Liver (tissue), 9 donors: ENCODE results near the gene DPY30. TPM values are rescaled to one million over a fixed set of nuclear protein-coding genes. Genes with fewer than 3 reads are reported as not detected.

ENCODE experiments used
- DNase-seq: peaks from one replicate; pipeline ENCODE4 v3.0.0-alpha.2; 2017; ENCODE audit warnings: low spot score
- H3K27ac ChIP-seq, 2 donors: one replicate each; pipeline ENCODE4 v1.7.0; 2013; ENCODE audit warnings: inconsistent platforms in 2 of 2, low read length in 2 of 2, control low read depth in 1 of 2, low read depth in 1 of 2, mild to moderate bottlenecking in 1 of 2
- H3K27me3 ChIP-seq, 4 donors: one replicate each; pipeline versions ENCODE4 v1.6.1 to v1.7.0; 2013; ENCODE audit warnings: low read length in 3 of 4, inconsistent platforms in 1 of 4, mild to moderate bottlenecking in 1 of 4, moderate library complexity in 1 of 4; ENCODE audit not compliant: control insufficient read depth in 4 of 4, insufficient read depth in 4 of 4
- H3K36me3 ChIP-seq, 4 donors: one replicate each; pipeline versions ENCODE4 v1.6.1 to v1.7.0; 2013; ENCODE audit warnings: low read length in 3 of 4, mild to moderate bottlenecking in 3 of 4, low read depth in 1 of 4, moderate library complexity in 1 of 4; ENCODE audit not compliant: control insufficient read depth in 4 of 4, insufficient read depth in 3 of 4
- H3K4me1 ChIP-seq, 4 donors: one replicate each; pipeline versions ENCODE4 v1.6.1 to v1.7.0; 2013; ENCODE audit warnings: low read length in 3 of 4, mild to moderate bottlenecking in 3 of 4, moderate library complexity in 1 of 4; ENCODE audit not compliant: control insufficient read depth in 4 of 4, insufficient read depth in 4 of 4
- H3K4me3 ChIP-seq, 3 donors: one replicate each; pipeline versions ENCODE4 v1.6.1 to v1.7.0; 2013; ENCODE audit warnings: low read length in 3 of 3, control low read depth in 1 of 3, low read depth in 1 of 3, mild to moderate bottlenecking in 1 of 3
- H3K9ac ChIP-seq, 2 donors: one replicate each; pipeline ENCODE4 v1.7.0; 2013; ENCODE audit warnings: low read length in 2 of 2, mild to moderate bottlenecking in 2 of 2, moderate library complexity in 2 of 2, control low read depth in 1 of 2, low read depth in 1 of 2
- H3K9me3 ChIP-seq, 4 donors: one replicate each; pipeline versions ENCODE4 v1.6.1 to v1.7.0; 2013; ENCODE audit warnings: low read length in 3 of 4; ENCODE audit not compliant: control insufficient read depth in 4 of 4
- ATF3 ChIP-seq: IDR thresholded peaks from 2 replicates; pipeline ENCODE4 v1.6.1; 2016; ENCODE audit warnings: antibody characterized with exemption
- CTCF ChIP-seq: fragments of 150-350 bp; IDR thresholded peaks from 2 replicates; pipeline ENCODE4 v1.5.1; 2017; ENCODE audit warnings: improper control_type of control experiment, low read depth, low read length; ENCODE audit not compliant: missing input control
- EGR1 ChIP-seq, 2 donors: IDR thresholded peaks; 2 replicates each; pipeline ENCODE4 v1.6.1; 2016 to 2018; ENCODE audit warnings: antibody characterized with exemption in 2 of 2, low read depth in 2 of 2
- FOXA2 ChIP-seq: IDR thresholded peaks from 2 replicates; pipeline ENCODE4 v1.6.1; 2016; ENCODE audit warnings: antibody characterized with exemption
- GABPA ChIP-seq, 2 donors: IDR thresholded peaks in 1 of 2; conservative IDR thresholded peaks in 1 of 2; 2 replicates each; pipeline ENCODE4 v1.6.1; 2016; ENCODE audit warnings: antibody characterized with exemption in 2 of 2, mild to moderate bottlenecking in 1 of 2, moderate library complexity in 1 of 2
- HNF4A ChIP-seq, 2 donors: conservative IDR thresholded peaks; 2 replicates each; pipeline ENCODE4 v1.6.1; 2016; ENCODE audit warnings: antibody characterized with exemption in 2 of 2, mild to moderate bottlenecking in 2 of 2
- JUND ChIP-seq, 2 donors: IDR thresholded peaks; 2 replicates each; pipeline ENCODE4 v1.6.1; 2016; ENCODE audit warnings: antibody characterized with exemption in 2 of 2
- MAX ChIP-seq: IDR thresholded peaks from 2 replicates; pipeline ENCODE4 v1.6.1; 2016; ENCODE audit warnings: antibody characterized with exemption
- RAD21 ChIP-seq, 2 donors: IDR thresholded peaks; 2 replicates each; pipeline ENCODE4 v1.6.1; 2016; ENCODE audit warnings: antibody characterized with exemption in 2 of 2, mild to moderate bottlenecking in 2 of 2
- REST ChIP-seq: IDR thresholded peaks from 2 replicates; pipeline ENCODE4 v1.6.1; 2016; ENCODE audit warnings: antibody characterized with exemption, mild to moderate bottlenecking
- RXRA ChIP-seq, 2 donors: IDR thresholded peaks; 2 replicates each; pipeline ENCODE4 v1.6.1; 2017 to 2018; ENCODE audit warnings: antibody characterized with exemption in 2 of 2, mild to moderate bottlenecking in 1 of 2
- SP1 ChIP-seq: IDR thresholded peaks from 2 replicates; pipeline ENCODE4 v1.6.1; 2018; ENCODE audit warnings: antibody characterized with exemption, mild to moderate bottlenecking
- TAF1 ChIP-seq: conservative IDR thresholded peaks from 2 replicates; pipeline ENCODE4 v1.6.1; 2016; ENCODE audit warnings: antibody characterized with exemption, mild to moderate bottlenecking
- YY1 ChIP-seq: IDR thresholded peaks from 2 replicates; pipeline ENCODE4 v1.6.1; 2016; ENCODE audit warnings: antibody characterized with exemption, mild to moderate bottlenecking
- ZBTB33 ChIP-seq: IDR thresholded peaks from 2 replicates; pipeline ENCODE4 v1.6.1; 2016; ENCODE audit warnings: antibody characterized with exemption
- WGBS: extraction: QIAGEN DNeasy Blood & Tissue Kit; methylation state at CpG from one replicate; pipeline ENCODE4 v1.1.7; 2013; 5-methylcytosine and 5-hydroxymethylcytosine counted together
- polyA plus RNA-seq, 2 donors: library from polyadenylated mRNA; stranded (reverse) in 1 of 2; unstranded in 1 of 2; fragments of 200-250 nt in 1 of 2; fragments of >200 nt in 1 of 2; fragmentation: Nextera tagmentation in 1 of 2; extraction: Ambion mirVana in 1 of 2; gene quantifications; one replicate each; pipeline versions ENCODE4 v1.2.1 to v1.2.3, GENCODE V29; 2013 to 2015
- total RNA-seq, 2 donors: library from RNA; depleted of rRNA; stranded (reverse); fragments of >200 nt; gene quantifications; one replicate each; pipeline ENCODE4 v1.2.3, GENCODE V29; 2014
- donor health status: healthy.
- donor health status: healthy.
- donor health status: healthy.
- donor health status: healthy.
- donor health status: healthy.

The DPY30 gene
- total and polyA plus RNA-seq, 4 donors: 24.3 to 75.4 (median 34.5) TPM

- TF ChIP-seq ZBTB33: no peak
- no peak for TF ChIP-seq HNF4A (conservative IDR thresholded peaks at IDR 0.05)
Measured at GRCh38 chr2:32061430-32061829, 21.8 kb upstream of the DPY30 start (continued).

- no peak for DNase-seq
- H3K9me3 ChIP-seq: no peaks in the 10 kb centered on the region
- no peak overlapping the region for H3K27ac ChIP-seq
- no peaks in the 10 kb centered on the region for H3K36me3 ChIP-seq
- H3K27me3 ChIP-seq: no peaks in the 10 kb centered on the region
- H3K4me1 ChIP-seq: peaks cover 2 to 19% (median 12%) of the 10 kb centered on the region in 4 donors
- TF ChIP-seq ATF3 (no peak), YY1 (no peak), FOXA2 (no peak), TAF1 (no peak), RAD21 (IDR thresholded peaks at IDR 0.05) (no peak), RXRA (IDR thresholded peaks at IDR 0.05) (no peak), MAX (no peak), CTCF (no peak), JUND (IDR thresholded peaks at IDR 0.05) (no peak), ZBTB33 (no peak), REST (no peak), HNF4A (conservative IDR thresholded peaks at IDR 0.05) (no peak), EGR1 (IDR thresholded peaks at IDR 0.05; ENCODE audit: low read depth in 2 of 2) (no peak), GABPA (IDR thresholded peaks at IDR 0.05 in 1 of 2, conservative IDR thresholded peaks at IDR 0.05 in 1 of 2) (no peak), SP1 (no peak)
- H3K9ac ChIP-seq: no peak overlapping the region
- no peak overlapping the region for H3K4me3 ChIP-seq
- 94% methylated on average over 2 of the region's 2 CpGs for WGBS
Measured at GRCh38 chr2:32060266-32060665, 20.7 kb upstream of the DPY30 start.
